IMR-90 (cell line): ENCODE results near the gene ADCYAP1R1. TPM values are rescaled to one million over a fixed set of nuclear protein-coding genes. Genes with fewer than 3 reads are reported as not detected.

ENCODE experiments used
- ATAC-seq: fragments of 200-7000 bp; cut with Tn5 transposase; 2 replicates; pipeline ENCODE4 v1.9.1; 2020; ENCODE audit warnings: low read depth, mild to moderate bottlenecking, moderate library complexity
- BruUV-seq: library from RNA; stranded (reverse); fragments of 400-500 nt; replicated peaks from 2 replicates; lab custom pipeline; 2021; lab: Mats Ljungman, UMichigan
- CTCF ChIA-PET: fragments of 300-600 bp; formaldehyde crosslinking; extraction: SDS; loops from one replicate; lab custom pipeline; 2021; ENCODE audit warnings: antibody characterized with exemption; lab: Yijun Ruan, JAX
- POLR2A ChIA-PET: fragments of 300-600 bp; sonication (Branson Sonifier 250); formaldehyde crosslinking; loops from one replicate; lab custom pipeline; 2022; ENCODE audit warnings: antibody characterized with exemption; ENCODE audit not compliant: unreplicated experiment; lab: Charles Lee
- DNase-seq: peaks from one replicate; pipeline ENCODE4 v3.0.0; 2013
- H2AFZ ChIP-seq: replicated peaks from 2 replicates; pipeline ENCODE3; 2013; ENCODE audit warnings: low read length, mild to moderate bottlenecking; ENCODE audit not compliant: poor library complexity
- H2AK5ac ChIP-seq: 2 replicates; pipeline ENCODE4 v1.6.1; 2013; ENCODE audit warnings: low read depth, low read length, inconsistent platforms
- H2AK9ac ChIP-seq: replicated peaks from 2 replicates; pipeline ENCODE3; 2013; ENCODE audit warnings: mild to moderate bottlenecking, low read depth, low read length, moderate library complexity; ENCODE audit not compliant: poor library complexity
- H2BK120ac ChIP-seq: 2 replicates; pipeline ENCODE4 v1.6.1; 2013; ENCODE audit warnings: low read depth, low read length, inconsistent platforms
- H2BK15ac ChIP-seq: 3 replicates; pipeline ENCODE4 v1.6.1; 2013; ENCODE audit warnings: low read depth, low read length, inconsistent platforms
- H2BK20ac ChIP-seq: 2 replicates; pipeline ENCODE4 v1.6.1; 2013; ENCODE audit warnings: low read depth, mild to moderate bottlenecking, inconsistent platforms, low read length, moderate library complexity
- H2BK5ac ChIP-seq: 2 replicates; pipeline ENCODE4 v1.6.1; 2013; ENCODE audit warnings: mild to moderate bottlenecking, low read depth, low read length, inconsistent platforms; ENCODE audit not compliant: poor library complexity, severe bottlenecking
- H3K14ac ChIP-seq: replicated peaks from 2 replicates; pipeline ENCODE4 v1.6.1; 2013; ENCODE audit warnings: low read depth, low read length, inconsistent platforms
- H3K18ac ChIP-seq: 2 replicates; pipeline ENCODE4 v1.6.1; 2013; ENCODE audit warnings: low read depth, low read length, control low read depth
- H3K23ac ChIP-seq: 2 replicates; pipeline ENCODE4 v1.6.1; 2013; ENCODE audit warnings: low read depth, low read length, inconsistent platforms
- H3K27ac ChIP-seq: 2 replicates; pipeline ENCODE4 v1.5.1; 2013; ENCODE audit warnings: mild to moderate bottlenecking, control low read depth, low read length; ENCODE audit not compliant: insufficient read depth
- H3K27me3 ChIP-seq: 2 replicates; pipeline ENCODE4 v1.6.1; 2013; ENCODE audit warnings: low read length; ENCODE audit not compliant: control insufficient read depth, insufficient read depth
- H3K36me3 ChIP-seq: 2 replicates; pipeline ENCODE4 v1.6.1; 2013; ENCODE audit warnings: low read length, mixed read lengths; ENCODE audit not compliant: control insufficient read depth, insufficient read depth
- H3K4ac ChIP-seq: 2 replicates; pipeline ENCODE4 v1.6.1; 2013; ENCODE audit warnings: low read depth, low read length, inconsistent platforms
- H3K4me1 ChIP-seq: 2 replicates; pipeline ENCODE4 v1.6.1; 2013; ENCODE audit warnings: low read length, mixed read lengths; ENCODE audit not compliant: control insufficient read depth, insufficient read depth
- H3K4me2 ChIP-seq: 2 replicates; pipeline ENCODE4 v1.6.1; 2013; ENCODE audit warnings: low read depth, mild to moderate bottlenecking, control low read depth, low read length, moderate library complexity
- H3K4me3 ChIP-seq: 2 replicates; pipeline ENCODE4 v1.5.1; 2013; ENCODE audit warnings: low read depth, mild to moderate bottlenecking, control low read depth, low read length, moderate library complexity; ENCODE audit not compliant: insufficient read depth
- H3K56ac ChIP-seq: 2 replicates; pipeline ENCODE4 v1.6.1; 2013; ENCODE audit warnings: low read length, inconsistent platforms; ENCODE audit not compliant: insufficient read depth; ENCODE audit errors: extremely low read depth
- H3K79me1 ChIP-seq, 2 experiments: 2 replicates each; pipeline ENCODE4 v1.6.1; 2013; ENCODE audit warnings: low read length in 2 of 2, inconsistent platforms in 1 of 2, low read depth in 1 of 2
- H3K9ac ChIP-seq: 2 replicates; pipeline ENCODE4 v1.6.1; 2013; ENCODE audit warnings: low read depth, low read length, control low read depth
- H3K9me1 ChIP-seq: 2 replicates; pipeline ENCODE4 v1.6.1; 2013; ENCODE audit warnings: low read length, inconsistent platforms; ENCODE audit not compliant: insufficient read depth
- H3K9me3 ChIP-seq: 2 replicates; pipeline ENCODE4 v1.6.1; 2013; ENCODE audit warnings: low read length; ENCODE audit not compliant: control insufficient read depth, insufficient read depth
- H4K20me1 ChIP-seq: 2 replicates; pipeline ENCODE4 v1.6.1; 2013; ENCODE audit warnings: low read length, inconsistent platforms; ENCODE audit not compliant: insufficient read depth
- H4K5ac ChIP-seq: 2 replicates; pipeline ENCODE4 v1.6.1; 2013; ENCODE audit warnings: mild to moderate bottlenecking, low read depth, low read length, control low read depth
- H4K8ac ChIP-seq, 2 experiments: 2 replicates each; pipeline ENCODE4 v1.6.1; 2013; ENCODE audit warnings: low read depth in 2 of 2, low read length in 2 of 2, control low read depth in 1 of 2, inconsistent platforms in 1 of 2
- H4K91ac ChIP-seq: 2 replicates; pipeline ENCODE4 v1.6.1; 2013; ENCODE audit warnings: low read depth, low read length, inconsistent platforms; ENCODE audit not compliant: insufficient read depth
- FOS ChIP-seq: fragments of 150-350 bp; IDR thresholded peaks from 2 replicates; pipeline ENCODE4 v1.6.1; 2016; ENCODE audit warnings: low read depth, low read length
- MAZ ChIP-seq: IDR thresholded peaks from 2 replicates; pipeline ENCODE4 v1.6.1; 2012; ENCODE audit warnings: low read depth, mild to moderate bottlenecking, low read length, improper control_type of control experiment, moderate library complexity, borderline replicate concordance
- MXI1 ChIP-seq: IDR thresholded peaks from 2 replicates; pipeline ENCODE4 v1.6.1; 2012; ENCODE audit warnings: low read depth, mild to moderate bottlenecking, low read length, moderate library complexity, borderline replicate concordance
- NFE2L2 ChIP-seq: fragments of 150-350 bp; IDR thresholded peaks from 2 replicates; pipeline ENCODE4 v1.6.1; 2016; ENCODE audit warnings: low read depth, mild to moderate bottlenecking, low read length
- SMC3 ChIP-seq: fragments of 150-350 bp; IDR thresholded peaks from 2 replicates; pipeline ENCODE4 v1.6.1; 2016; ENCODE audit warnings: low read depth, mild to moderate bottlenecking, antibody characterized with exemption, low read length, moderate library complexity
- WGBS, 2 experiments: methylation state at CpG; one replicate each; pipeline versions ENCODE4 v1.1.5 to v1.1.7; 2013; ENCODE audit warnings: missing lambda C conversion rate in 2 of 2; ENCODE audit not compliant: insufficient read length in 1 of 2; ENCODE audit errors: extremely low coverage in 2 of 2; 5-methylcytosine and 5-hydroxymethylcytosine counted together
- dilution Hi-C: fragments of 300-500 bp; cut with HindIII; formaldehyde crosslinking; loops from one replicate; pipeline ENCODE4 v1.14.3; 2018; ENCODE audit warnings: low sequenced_read_pairs; ENCODE audit not compliant: unreplicated experiment
- in situ Hi-C: fragments of 300-500 bp; cut with MboI; formaldehyde crosslinking; loops from 3 replicates; pipeline ENCODE4 v1.14.3; 2019; ENCODE audit warnings: low sequenced_read_pairs, inconsistent platforms, mixed read lengths
- intact Hi-C: fragments of 100-400 bp; cut with micrococcal nuclease; formaldehyde crosslinking; loops from 2 replicates; pipeline ENCODE4 v1.10.0; 2022
- polyA plus RNA-seq, 3 experiments: library from polyadenylated mRNA; depleted of rRNA; stranded (reverse); fragments of >200 nt; gene quantifications; 2 replicates each; pipeline ENCODE4 v1.2.3, GENCODE V29; 2012; ENCODE audit warnings: low replicate concordance in 1 of 3
- total RNA-seq: library from RNA; depleted of rRNA; stranded (reverse); fragments of >200 nt; gene quantifications from 2 replicates; pipeline ENCODE4 v1.2.3, GENCODE V29; 2012
- TF ChIP-seq, protein P1 (sequence below): conservative IDR thresholded peaks from 2 replicates; pipeline ENCODE4 v1.5.1; 2012; ENCODE audit warnings: mild to moderate bottlenecking, low read depth, low read length, improper control_type of control experiment

Gene ADCYAP1R1
- total and polyA plus RNA-seq, 2 of the 4 experiments (the other 2 are of a cell fraction), result not detected

DNA sequence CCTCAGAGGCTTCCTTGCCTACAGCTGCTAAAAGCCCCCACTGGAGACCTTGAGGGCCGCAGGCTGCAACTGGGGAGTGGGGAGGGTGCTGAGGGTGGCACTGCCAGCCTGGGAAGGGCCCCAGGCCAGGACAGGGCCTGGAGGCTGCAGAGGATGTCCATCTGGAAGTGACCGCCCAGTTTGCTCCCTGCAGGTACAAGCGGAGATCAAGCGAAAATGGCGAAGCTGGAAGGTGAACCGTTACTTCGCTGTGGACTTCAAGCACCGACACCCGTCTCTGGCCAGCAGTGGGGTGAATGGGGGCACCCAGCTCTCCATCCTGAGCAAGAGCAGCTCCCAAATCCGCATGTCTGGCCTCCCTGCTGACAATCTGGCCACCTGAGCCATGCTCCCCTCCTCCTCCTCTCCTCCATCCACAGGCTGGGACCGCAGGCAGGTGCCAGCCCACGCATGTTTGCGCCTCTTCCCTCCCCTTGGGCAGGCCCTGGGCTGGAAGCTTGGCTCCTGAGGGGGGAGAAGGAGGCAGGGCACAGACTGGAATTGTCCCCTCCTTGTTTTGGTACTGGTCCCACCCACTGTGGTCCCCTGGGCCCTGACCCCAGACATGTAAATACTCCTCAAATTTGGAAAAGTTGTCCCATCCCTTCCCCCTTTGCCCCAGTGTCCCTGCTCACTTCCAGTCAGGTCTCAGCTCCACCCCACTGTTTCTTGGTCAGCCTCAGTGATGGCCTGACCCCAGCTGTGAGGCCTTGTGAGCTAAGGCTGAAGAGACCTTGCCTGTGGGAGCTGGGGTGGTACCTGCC, 54.4 kb downstream of the ADCYAP1R1 start:
- WGBS, 2 experiments, result 100% methylated on average over 3 of the region's 13 CpGs; no CpG with 5 or more reads in 1 of the 2 experiments
- Histone ChIP-seq H2BK120ac (no peak overlapping the region), H3K23ac (no peak overlapping the region), H3K4ac (no peak overlapping the region), H4K20me1 (no peaks in the 10 kb centered on the region), H3K79me1 (no peaks in the 10 kb centered on the region), H2AFZ (no peak overlapping the region), H3K9me3 (no peaks in the 10 kb centered on the region), H3K4me3 (no peak overlapping the region), H4K8ac (no peak overlapping the region), H3K18ac (no peak overlapping the region), H2BK15ac (no peak overlapping the region), H3K4me1 (no peaks in the 10 kb centered on the region), H3K4me2 (no peak overlapping the region), H4K5ac (no peak overlapping the region), H3K27me3 (peaks cover 8% of the 10 kb centered on the region), H4K91ac (no peak overlapping the region), H3K56ac (no peak overlapping the region), H3K14ac (no peak overlapping the region), H3K36me3 (no peaks in the 10 kb centered on the region), H3K9ac (no peak overlapping the region), H2BK20ac (no peak overlapping the region), H2BK5ac (no peak overlapping the region), H2AK9ac (no peak overlapping the region), H3K27ac (no peak overlapping the region), H3K9me1 (no peaks in the 10 kb centered on the region), H2AK5ac (no peak overlapping the region)
- intact Hi-C loops (no loop called here), dilution Hi-C loops (no loop called here), in situ Hi-C loops (no loop called here)
- CTCF ChIA-PET, result no interaction called here
- ATAC-seq (no peak), DNase-seq (no peak)
- POLR2A ChIA-PET, result no interaction called here
- TF ChIP-seq, protein P1, sequence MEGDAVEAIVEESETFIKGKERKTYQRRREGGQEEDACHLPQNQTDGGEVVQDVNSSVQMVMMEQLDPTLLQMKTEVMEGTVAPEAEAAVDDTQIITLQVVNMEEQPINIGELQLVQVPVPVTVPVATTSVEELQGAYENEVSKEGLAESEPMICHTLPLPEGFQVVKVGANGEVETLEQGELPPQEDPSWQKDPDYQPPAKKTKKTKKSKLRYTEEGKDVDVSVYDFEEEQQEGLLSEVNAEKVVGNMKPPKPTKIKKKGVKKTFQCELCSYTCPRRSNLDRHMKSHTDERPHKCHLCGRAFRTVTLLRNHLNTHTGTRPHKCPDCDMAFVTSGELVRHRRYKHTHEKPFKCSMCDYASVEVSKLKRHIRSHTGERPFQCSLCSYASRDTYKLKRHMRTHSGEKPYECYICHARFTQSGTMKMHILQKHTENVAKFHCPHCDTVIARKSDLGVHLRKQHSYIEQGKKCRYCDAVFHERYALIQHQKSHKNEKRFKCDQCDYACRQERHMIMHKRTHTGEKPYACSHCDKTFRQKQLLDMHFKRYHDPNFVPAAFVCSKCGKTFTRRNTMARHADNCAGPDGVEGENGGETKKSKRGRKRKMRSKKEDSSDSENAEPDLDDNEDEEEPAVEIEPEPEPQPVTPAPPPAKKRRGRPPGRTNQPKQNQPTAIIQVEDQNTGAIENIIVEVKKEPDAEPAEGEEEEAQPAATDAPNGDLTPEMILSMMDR, result no peak
- TF ChIP-seq MXI1 (no peak), FOS (no peak), SMC3 (no peak), MAZ (no peak), NFE2L2 (no peak)
- no TSS peak for BruUV-seq
